Pancreas (tissue), 10 donors: Measurements from ENCODE around the gene MAP2K5. TPM values are rescaled to one million over a fixed set of nuclear protein-coding genes. Genes with fewer than 3 reads are reported as not detected.

ENCODE experiments used
- ATAC-seq, 4 donors: fragments of 200-7000 bp; cut with Tn5 transposase; one replicate each; pipeline versions ENCODE4 v1.8.0 to v1.9.1; 2020; ENCODE audit warnings: mild to moderate bottlenecking in 4 of 4, moderate library complexity in 4 of 4
- DNase-seq, 6 donors: peaks; one replicate each; pipeline ENCODE4 v3.0.0-alpha.2; 2020
- FAIRE-seq: peaks from 2 replicates; lab custom pipeline; 2012; peaks lifted over from hg19 to GRCh38; lab: Jason Lieb, UNC
- H3K27ac ChIP-seq, 4 donors: fragments of 200-600 bp; sonication (generic); 1 replicate in 3 of 4; 2 replicates in 1 of 4; pipeline versions ENCODE4 v1.5.0 to v1.8.0; 2020
- H3K27me3 ChIP-seq, 4 donors: fragments of 200-600 bp; one replicate each; pipeline ENCODE4 v1.8.0; 2021
- H3K36me3 ChIP-seq, 3 donors: fragments of 200-600 bp; sonication (generic) in 1 of 3; one replicate each; pipeline versions ENCODE4 v1.5.0 to v1.8.0; 2020 to 2021
- H3K4me1 ChIP-seq, 3 donors: fragments of 200-600 bp; one replicate each; pipeline ENCODE4 v1.8.0; 2021
- H3K4me3 ChIP-seq, 4 donors: fragments of 200-600 bp; sonication (generic) in 2 of 4; one replicate each; pipeline versions ENCODE4 v1.5.0 to v1.8.0; 2020 to 2021
- H3K9me3 ChIP-seq, 4 donors: fragments of 200-600 bp; one replicate each; pipeline ENCODE4 v1.8.0; 2021
- CTCF ChIP-seq, 4 donors: fragments of 200-600 bp; sonication (generic) in 3 of 4; IDR thresholded peaks; one replicate each; pipeline versions ENCODE4 v1.5.0 to v1.8.0; 2021; ENCODE audit warnings: antibody characterized with exemption in 4 of 4
- WGBS, 2 donors: extraction: QIAGEN DNeasy Blood & Tissue Kit; methylation state at CpG; one replicate each; pipeline ENCODE4 v1.1.7; 2013; 5-methylcytosine and 5-hydroxymethylcytosine counted together
- intact Hi-C, 3 donors: fragments of 100-400 bp; cut with DNase I; formaldehyde crosslinking; loops; one replicate each; pipeline versions ENCODE4 v1.11.1 to v1.14.2; 2022
- polyA plus RNA-seq, 2 donors: library from polyadenylated mRNA; stranded (reverse); fragments of 200-250 nt; gene quantifications; one replicate each; pipeline ENCODE4 v1.2.3, GENCODE V29; 2013
- total RNA-seq, 6 donors: library from RNA; stranded (reverse); fragmentation: NEBNext Ultra II Directional in 4 of 6; extraction: Animal tissue kit (Norgen Biotek cat#: 25700) in 4 of 6; gene quantifications; one replicate each; pipeline versions ENCODE4 v1.2.1 to v1.2.4, GENCODE V29; 2021 to 2023
- donor health status: healthy with polysubstance abuse.
- donor health status: DM: no; HTN: no; CAD: no; lungs with moderate emphysema.
- donor health status: DM: no; HTN: no; CAD: no.
- donor health status: control.
- donor health status: control.
- donor health status: Bipolar disorder and iron deficiency.
- donor health status: DM: yes; HTN: yes; CAD: no.
- donor health status: DM: no; HTN: no; CAD: no.
- donor health status: DM: no; HTN: no; CAD: no.
- donor health status: DM: yes; HTN: yes; CAD: no.

MAP2K5 gene
- 10 to 100 TPM in 4 of 6 donors, 1 to 10 TPM in 2; 9.3 to 14.8 (median 10.4) TPM for total RNA-seq
- 1 to 10 TPM; 5.5 to 8.8 TPM for polyA plus RNA-seq

- FAIRE-seq (no peak), DNase-seq (peak; percentile 78 to 95 (median 84)), ATAC-seq (peak; percentile 94 to 97 (median 94))
- intact Hi-C loops, result no loop called here
- Histone ChIP-seq H3K36me3 (no peaks in the 10 kb centered on the region), H3K4me3 (peak within 1 kb of the TSS; percentile 80 to 89 (median 87)), H3K9me3 (no peaks in the 10 kb centered on the region), H3K27me3 (no peaks in the 10 kb centered on the region), H3K27ac (peak within 1 kb of the TSS; percentile 69 to 88 (median 82)), H3K4me1 (peaks cover 4 to 6% (median 5%) of the 10 kb centered on the region in 3 donors)
- no peak for TF ChIP-seq CTCF (IDR thresholded peaks at IDR 0.05)
- 0% methylated on average over 66 to 91 of the region's 91 CpGs for WGBS, 2 donors
Measured at GRCh38 chr15:67542420-67543347, at the start of gene MAP2K5. MAP2K5 (plus strand) TSS chr15:67542703; CDS start chr15:67543336, 633 bp downstream.

- no peaks in the 10 kb centered on the region for H3K36me3 ChIP-seq
- H3K4me3 ChIP-seq, result no peak overlapping the region
- H3K4me1 ChIP-seq, result no peaks in the 10 kb centered on the region
- TF ChIP-seq CTCF (IDR thresholded peaks at IDR 0.05), result no peak
- WGBS, 2 donors, result 98 to 100% methylated on average over 1 of the region's 1 CpG
- ATAC-seq, result no peak
- intact Hi-C loops, result no loop called here
- no peak overlapping the region for H3K27ac ChIP-seq
- H3K9me3 ChIP-seq, result no peaks in the 10 kb centered on the region
- no peaks in the 10 kb centered on the region for H3K27me3 ChIP-seq
- no peak for DNase-seq
- no peak for FAIRE-seq
Measured at GRCh38 chr15:67495585-67495984, 46.9 kb upstream of the MAP2K5 start.

- Histone ChIP-seq H3K4me3 (no peak overlapping the region), H3K4me1 (no peaks in the 10 kb centered on the region), H3K27ac (no peak overlapping the region), H3K27me3 (no peaks in the 10 kb centered on the region), H3K9me3 (no peaks in the 10 kb centered on the region), H3K36me3 (no peaks in the 10 kb centered on the region)
- FAIRE-seq (peak; percentile 78), DNase-seq (no peak), ATAC-seq (peak in 3 of 4 donors; percentile 73 to 76 (median 76))
- whole genome bisulfite sequencing, 2 donors, result 14% methylated on average over 2 of the region's 2 CpGs
- no peak for TF ChIP-seq CTCF (IDR thresholded peaks at IDR 0.05)
- intact Hi-C loops, result no loop called here
Measured at GRCh38 chr15:67501177-67501835, 41.2 kb upstream of the MAP2K5 start.

- Histone ChIP-seq H3K4me1 (no peaks in the 10 kb centered on the region), H3K9me3 (no peaks in the 10 kb centered on the region), H3K27me3 (no peaks in the 10 kb centered on the region), H3K36me3 (no peaks in the 10 kb centered on the region), H3K27ac (no peak overlapping the region), H3K4me3 (no peak overlapping the region)
- TF ChIP-seq CTCF (IDR thresholded peaks at IDR 0.05), result no peak
- FAIRE-seq, result no peak
- ATAC-seq, result peak in 2 of 4 donors; percentile 31 to 43
- WGBS, 2 donors, result 60 to 61% methylated on average over 13 of the region's 13 CpGs
- no peak for DNase-seq
- intact Hi-C loops, result no loop called here
Measured at GRCh38 chr15:67501836-67502461, 40.6 kb upstream of the MAP2K5 start.
